HG03521 (cell line): Measurements from ENCODE around the gene ERCC6L2.

Experiments
- ATAC-seq: cut with Tn5 transposase; IDR thresholded peaks from one replicate; pipeline ENCODE4 v1.9.1; 2021; ENCODE audit warnings: mild to moderate bottlenecking, moderate library complexity; ENCODE audit not compliant: unreplicated experiment

The ERCC6L2 gene

DNA sequence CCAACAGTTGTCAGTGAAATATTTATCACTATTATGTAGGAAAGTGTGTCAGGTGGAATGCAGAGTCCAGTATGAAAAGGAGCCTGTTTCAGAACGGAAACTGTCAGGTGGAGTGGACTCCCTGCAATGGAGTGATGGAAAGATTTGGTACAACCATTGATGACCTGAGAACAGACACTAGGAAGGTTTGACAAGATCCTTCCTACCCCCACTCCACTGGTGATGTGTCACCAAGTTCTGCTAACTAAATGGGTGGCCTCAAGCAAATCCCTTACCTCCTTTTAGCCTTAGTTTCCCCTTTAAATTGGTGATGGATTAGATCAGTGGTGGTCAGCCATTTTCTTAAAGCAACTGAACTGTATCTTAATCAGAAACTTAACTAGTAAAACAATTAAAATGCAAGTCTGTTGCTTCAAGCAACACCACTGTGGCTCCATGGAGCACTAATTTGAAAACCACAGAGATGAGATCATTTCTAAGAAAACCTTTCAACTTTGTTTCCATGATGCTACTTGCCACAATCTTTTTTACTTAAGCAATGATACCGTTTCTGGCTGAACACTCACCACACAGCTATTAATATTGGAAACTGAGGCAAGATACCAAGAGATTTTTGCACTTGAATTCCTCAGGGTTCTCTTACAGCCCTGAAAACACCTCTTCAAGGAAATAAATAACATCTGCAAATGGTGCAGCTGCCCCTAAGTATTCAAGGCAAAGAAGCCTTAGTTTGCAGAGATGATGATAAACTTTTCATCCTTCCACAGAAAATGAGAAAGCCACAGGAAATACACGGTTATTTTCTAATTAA lies 140.6 kb downstream of the ERCC6L2 start:
- ATAC-seq: no peak
